ENCODE data around the gene ACIN1.

ACIN1 gene

DNA sequence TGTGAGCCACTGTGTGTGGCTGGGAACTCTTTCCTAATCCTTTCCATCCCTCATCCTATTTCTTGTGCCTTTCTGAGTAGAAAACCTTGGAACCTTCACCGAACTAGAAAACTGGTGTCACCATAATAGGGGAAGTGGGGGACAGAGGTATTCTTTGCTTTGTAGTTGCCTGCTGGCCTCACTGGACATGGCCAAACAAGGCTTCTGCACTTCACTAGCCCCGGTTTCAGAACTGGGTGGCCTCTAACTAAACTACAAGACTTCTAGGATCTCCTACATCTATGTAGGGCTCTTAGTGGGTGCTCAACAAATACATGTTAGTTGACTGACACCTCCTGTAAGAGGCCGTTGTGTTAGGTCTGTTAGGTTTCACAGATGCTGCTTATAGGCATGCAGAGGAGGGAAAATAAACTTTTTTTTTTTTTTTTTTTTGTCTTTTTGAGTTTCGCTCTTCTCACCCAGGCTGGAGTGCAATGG is 10.4 kb upstream of the ACIN1 start:
- Histone ChIP-seq H2AFZ (ENCODE audit: low read length) (no peak overlapping the region), H3K9me2 (ENCODE audit: low read depth, low read length) (no peaks in the 10 kb centered on the region), H3K4me3 (ENCODE audit: low read depth, low read length, poor library complexity, severe bottlenecking) (no peak overlapping the region), H4K20me1 (ENCODE audit: insufficient read depth, low read length) (no peaks in the 10 kb centered on the region), H3K4me1 (ENCODE audit: insufficient read depth, low read length, severe bottlenecking) (no peaks in the 10 kb centered on the region), H3K36me3 (ENCODE audit: insufficient read depth, low read length) (no peaks in the 10 kb centered on the region; the same call in 1 of the 2 replicates), H3K9ac (ENCODE audit: low read length) (no peak overlapping the region), H3K4me2 (ENCODE audit: low read length) (no peak overlapping the region), H3K79me2 (ENCODE audit: insufficient read depth, low read length) (no peaks in the 10 kb centered on the region), H3K27ac (ENCODE audit: low read depth, low read length, poor library complexity, severe bottlenecking) (no peak overlapping the region), H3K27me3 (ENCODE audit: insufficient read depth, low read length) (no peaks in the 10 kb centered on the region), H3F3A (ENCODE audit: insufficient read depth, low read length) (no peaks in the 10 kb centered on the region), H3K9me3 (ENCODE audit: low read length) (no peaks in the 10 kb centered on the region)
- TF ChIP-seq, protein P1, sequence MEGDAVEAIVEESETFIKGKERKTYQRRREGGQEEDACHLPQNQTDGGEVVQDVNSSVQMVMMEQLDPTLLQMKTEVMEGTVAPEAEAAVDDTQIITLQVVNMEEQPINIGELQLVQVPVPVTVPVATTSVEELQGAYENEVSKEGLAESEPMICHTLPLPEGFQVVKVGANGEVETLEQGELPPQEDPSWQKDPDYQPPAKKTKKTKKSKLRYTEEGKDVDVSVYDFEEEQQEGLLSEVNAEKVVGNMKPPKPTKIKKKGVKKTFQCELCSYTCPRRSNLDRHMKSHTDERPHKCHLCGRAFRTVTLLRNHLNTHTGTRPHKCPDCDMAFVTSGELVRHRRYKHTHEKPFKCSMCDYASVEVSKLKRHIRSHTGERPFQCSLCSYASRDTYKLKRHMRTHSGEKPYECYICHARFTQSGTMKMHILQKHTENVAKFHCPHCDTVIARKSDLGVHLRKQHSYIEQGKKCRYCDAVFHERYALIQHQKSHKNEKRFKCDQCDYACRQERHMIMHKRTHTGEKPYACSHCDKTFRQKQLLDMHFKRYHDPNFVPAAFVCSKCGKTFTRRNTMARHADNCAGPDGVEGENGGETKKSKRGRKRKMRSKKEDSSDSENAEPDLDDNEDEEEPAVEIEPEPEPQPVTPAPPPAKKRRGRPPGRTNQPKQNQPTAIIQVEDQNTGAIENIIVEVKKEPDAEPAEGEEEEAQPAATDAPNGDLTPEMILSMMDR (IDR thresholded peaks at IDR 0.05; ENCODE audit: low read length) = no peak
- no peak for TF ChIP-seq EZH2 (IDR thresholded peaks at IDR 0.05; ENCODE audit: borderline replicate concordance, low read length)

GRCh38 chr14:23104591-23105347 is 9.8 kb upstream of the ACIN1 start, which contains the start of gene CIROP:
CIROP (minus strand) TSS chr14:23104989; CDS start chr14:23104920, 69 bp downstream.
- no peaks in the 10 kb centered on the region; the same call in 1 of the 2 replicates for H3K36me3 ChIP-seq (ENCODE audit: insufficient read depth, low read length)
- H4K20me1 ChIP-seq (ENCODE audit: insufficient read depth, low read length) = no peaks in the 10 kb centered on the region
- no peak within 1 kb of the TSS for H3K27ac ChIP-seq (ENCODE audit: low read depth, low read length, poor library complexity, severe bottlenecking)
- no peaks in the 10 kb centered on the region for H3K9me3 ChIP-seq (ENCODE audit: low read length)
- H3K9ac ChIP-seq (ENCODE audit: low read length) = no peak within 1 kb of the TSS
- H2AFZ ChIP-seq (ENCODE audit: low read length) = no peak within 1 kb of the TSS
- H3K4me3 ChIP-seq (ENCODE audit: low read depth, low read length, poor library complexity, severe bottlenecking) = no peak within 1 kb of the TSS
- no peaks in the 10 kb centered on the region for H3K79me2 ChIP-seq (ENCODE audit: insufficient read depth, low read length)
- TF ChIP-seq, protein P1 (IDR thresholded peaks at IDR 0.05; ENCODE audit: low read length) = no peak
- TF ChIP-seq EZH2 (IDR thresholded peaks at IDR 0.05; ENCODE audit: borderline replicate concordance, low read length) = no peak
- no peak within 1 kb of the TSS for H3K4me2 ChIP-seq (ENCODE audit: low read length)
- no peaks in the 10 kb centered on the region for H3F3A ChIP-seq (ENCODE audit: insufficient read depth, low read length)
- no peaks in the 10 kb centered on the region for H3K4me1 ChIP-seq (ENCODE audit: insufficient read depth, low read length, severe bottlenecking)
- H3K9me2 ChIP-seq (ENCODE audit: low read depth, low read length) = no peaks in the 10 kb centered on the region
- no peaks in the 10 kb centered on the region for H3K27me3 ChIP-seq (ENCODE audit: insufficient read depth, low read length)

DNA sequence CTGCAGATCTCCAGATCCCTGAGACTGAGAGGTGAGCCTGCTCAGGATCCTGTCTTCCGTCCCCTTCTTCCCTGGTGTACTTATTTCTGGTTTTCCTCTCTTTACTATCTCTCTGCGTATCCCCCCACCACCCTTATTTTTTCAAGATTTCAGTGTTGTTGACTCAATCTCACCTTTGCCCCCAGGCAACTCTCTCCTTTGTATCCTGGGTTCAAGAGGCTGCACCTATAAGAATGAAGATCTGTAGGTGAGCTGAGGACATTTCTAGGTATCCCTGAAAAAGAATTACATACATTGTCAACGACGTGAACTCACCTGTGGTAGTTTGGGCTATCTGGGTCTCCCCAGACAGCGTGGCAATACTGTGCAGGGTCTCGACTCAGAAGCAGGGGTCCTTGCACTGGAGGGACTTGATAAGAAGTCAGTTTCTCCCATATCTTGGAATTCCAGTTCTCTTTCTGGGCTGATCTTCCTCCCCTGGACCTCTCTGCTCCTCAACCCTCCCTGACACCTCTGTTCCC is 9.2 kb upstream of the ACIN1 start:
- Histone ChIP-seq H3K9ac (ENCODE audit: low read length) (no peak overlapping the region), H4K20me1 (ENCODE audit: insufficient read depth, low read length) (no peaks in the 10 kb centered on the region), H3K36me3 (ENCODE audit: insufficient read depth, low read length) (peaks cover 3% of the 10 kb centered on the region), H2AFZ (ENCODE audit: low read length) (no peak overlapping the region), H3K4me2 (ENCODE audit: low read length) (no peak overlapping the region), H3K4me3 (ENCODE audit: low read depth, low read length, poor library complexity, severe bottlenecking) (no peak overlapping the region), H3K9me2 (ENCODE audit: low read depth, low read length) (no peaks in the 10 kb centered on the region), H3K9me3 (ENCODE audit: low read length) (no peaks in the 10 kb centered on the region), H3K79me2 (ENCODE audit: insufficient read depth, low read length) (no peaks in the 10 kb centered on the region), H3F3A (ENCODE audit: insufficient read depth, low read length) (no peaks in the 10 kb centered on the region), H3K27me3 (ENCODE audit: insufficient read depth, low read length) (no peaks in the 10 kb centered on the region), H3K4me1 (ENCODE audit: insufficient read depth, low read length, severe bottlenecking) (no peaks in the 10 kb centered on the region), H3K27ac (ENCODE audit: low read depth, low read length, poor library complexity, severe bottlenecking) (no peak overlapping the region)
- TF ChIP-seq EZH2 (IDR thresholded peaks at IDR 0.05; ENCODE audit: borderline replicate concordance, low read length) = no peak

All from OCI-LY1 (cell line).